Natural killer cell treated with Interleukin-12 subunit alpha and Interleukin-12 subunit beta and Interleukin-15 and Interleukin-18, amount 100 ng/mL, for 72 hours (primary cell): Measurements from ENCODE around the gene ARHGEF33. TPM values are rescaled to one million over a fixed set of nuclear protein-coding genes. Genes with fewer than 3 reads are reported as not detected.

ENCODE experiments used
- ATAC-seq, 2 donors: fragments of 150-1000 bp; cut with Tn5 transposase in 1 of 2; sonication (Bioruptor Pico), chemical (Tn5 transposase) in 1 of 2; 2 replicates each; pipeline ENCODE4 v1.10.0; 2021
- DNase-seq: peaks from one replicate; pipeline ENCODE4 v3.0.0; 2022; ENCODE audit warnings: low spot score
- H3K27ac Mint-ChIP-seq, 2 donors: 1 replicate in 1 of 2; 2 replicates in 1 of 2; pipeline ENCODE4 v1.8.0; 2022; ENCODE audit warnings: mixed read lengths in 2 of 2, mild to moderate bottlenecking in 1 of 2, moderate library complexity in 1 of 2
- H3K27me3 Mint-ChIP-seq, 2 donors: 1 replicate in 1 of 2; 2 replicates in 1 of 2; pipeline ENCODE4 v1.8.0; 2022; ENCODE audit warnings: mixed read lengths in 2 of 2
- H3K36me3 Mint-ChIP-seq: one replicate; pipeline ENCODE4 v1.8.0; 2022; ENCODE audit warnings: mixed read lengths
- H3K4me1 Mint-ChIP-seq, 2 donors: 1 replicate in 1 of 2; 2 replicates in 1 of 2; pipeline ENCODE4 v1.8.0; 2022; ENCODE audit warnings: low read depth in 2 of 2, mixed read lengths in 2 of 2, mild to moderate bottlenecking in 1 of 2
- H3K4me3 Mint-ChIP-seq: one replicate; pipeline ENCODE4 v1.8.0; 2022; ENCODE audit warnings: mixed read lengths
- H3K9me3 Mint-ChIP-seq: 2 replicates; pipeline ENCODE4 v1.8.0; 2022; ENCODE audit warnings: mixed read lengths
- total RNA-seq, 2 donors: library from RNA; stranded (reverse); gene quantifications; one replicate each; pipeline ENCODE4 v1.2.3, GENCODE V29; 2022

The ARHGEF33 gene
- total RNA-seq, 2 donors from 2014 or later = 0.28 TPM; not detected in 1

DNA sequence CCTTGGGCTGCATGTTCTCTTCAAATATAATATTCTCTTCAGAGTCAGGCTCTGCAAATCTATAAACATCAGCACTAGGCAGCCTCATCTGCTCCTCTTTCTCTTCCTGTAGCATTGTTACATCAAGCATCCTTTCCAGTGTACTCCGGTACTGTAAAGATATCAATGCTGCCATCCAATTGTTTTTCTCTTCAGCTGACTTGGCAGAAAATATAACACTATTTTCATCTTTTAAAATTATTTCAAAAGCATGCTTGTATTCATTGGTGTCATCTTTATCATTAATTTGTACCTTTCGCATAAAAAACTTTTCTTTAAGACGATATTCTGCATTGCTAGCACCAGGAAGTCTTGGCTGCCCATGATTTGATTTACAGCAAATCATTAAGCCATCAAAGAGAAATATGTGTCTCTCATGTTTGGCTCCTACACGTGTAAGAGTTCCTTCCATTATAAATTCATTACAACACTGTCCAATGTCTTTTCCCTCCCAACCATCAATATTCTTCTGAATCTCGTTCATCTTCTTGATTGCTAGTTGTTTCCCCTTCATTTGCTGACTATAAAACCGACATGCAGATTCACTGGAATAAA is 133.1 kb downstream of the ARHGEF33 start:
- Mint-ChIP-seq H3K36me3 (peaks cover 4% of the 10 kb centered on the region), H3K4me1 (peaks cover 0 to 3% of the 10 kb centered on the region in 2 donors), H3K27ac (peak overlapping the region in 1 of 2 donors; percentile 19), H3K27me3 (no peaks in the 10 kb centered on the region), H3K4me3 (no peak overlapping the region), H3K9me3 (no peaks in the 10 kb centered on the region)
- no peak for DNase-seq
- ATAC-seq = no peak

DNA sequence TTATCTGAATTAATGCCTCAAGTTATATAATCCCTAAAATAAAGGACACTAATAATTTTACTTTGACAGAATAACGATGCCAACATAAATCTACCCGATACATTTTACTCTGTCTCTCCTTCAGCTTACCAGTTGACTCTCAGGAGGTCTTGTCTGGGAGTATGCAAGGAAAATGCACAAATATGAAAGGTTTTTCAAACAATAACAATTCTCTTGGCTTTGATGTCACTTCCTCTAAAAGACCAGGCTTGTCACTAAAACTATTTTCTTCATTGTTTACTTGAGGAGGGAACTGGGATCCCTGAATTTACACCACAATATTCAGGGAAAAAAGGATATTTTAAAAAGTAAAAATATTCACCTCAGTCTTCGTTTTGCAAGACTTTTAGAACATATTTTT is 134.0 kb downstream of the ARHGEF33 start:
- no peaks in the 10 kb centered on the region for H3K27me3 Mint-ChIP-seq
- ATAC-seq (no peak), DNase-seq (no peak)
- H3K27ac Mint-ChIP-seq = no peak overlapping the region
- H3K4me3 Mint-ChIP-seq = no peak overlapping the region
- H3K36me3 Mint-ChIP-seq = peaks cover 4% of the 10 kb centered on the region
- peaks cover 0 to 3% of the 10 kb centered on the region in 2 donors for H3K4me1 Mint-ChIP-seq
- H3K9me3 Mint-ChIP-seq = no peaks in the 10 kb centered on the region

DNA sequence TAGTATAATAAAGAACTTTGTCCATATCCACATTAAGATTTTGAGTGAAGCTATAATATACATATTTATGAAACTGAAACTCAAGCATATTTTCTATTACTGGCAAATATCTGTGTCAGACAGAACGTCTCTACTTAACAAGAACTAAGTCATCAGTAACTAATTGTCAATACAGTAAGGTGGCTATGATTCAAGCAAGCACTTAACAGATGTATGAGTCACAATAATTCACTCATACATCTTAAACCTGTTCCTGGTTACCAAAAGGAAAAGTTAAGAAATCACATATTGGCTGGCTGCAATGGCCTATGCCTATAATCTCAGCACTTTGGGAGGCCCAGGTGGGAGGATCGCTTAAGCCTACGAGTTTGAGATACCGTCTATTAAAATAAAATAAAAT is 135.2 kb downstream of the ARHGEF33 start:
- Mint-ChIP-seq H3K27me3 (no peaks in the 10 kb centered on the region), H3K27ac (no peak overlapping the region), H3K4me3 (no peak overlapping the region), H3K9me3 (no peaks in the 10 kb centered on the region), H3K4me1 (no peaks in the 10 kb centered on the region), H3K36me3 (peaks cover 4% of the 10 kb centered on the region)
- DNase-seq (no peak), ATAC-seq (no peak)

Other genes with a start within 250 kb of the ARHGEF33 start
- 10 to 100 TPM; 19.9 to 50.0 TPM for gene GALM, start 223.8 kb upstream of the ARHGEF33 start, total RNA-seq
- 100 to 1,000 TPM; 238 to 389 TPM for gene SRSF7, start 138.5 kb upstream of the ARHGEF33 start, total RNA-seq
- gene GEMIN6, start 111.7 kb upstream of the ARHGEF33 start, total RNA-seq = 10 to 100 TPM; 16.4 to 23.1 TPM
- 10 to 100 TPM; 17.5 to 37.7 TPM for gene DHX57, start 13.9 kb upstream of the ARHGEF33 start, total RNA-seq
- 1 to 10 TPM; 6.4 to 6.9 TPM for gene MORN2, start 13.9 kb upstream of the ARHGEF33 start, total RNA-seq
- gene SOS1, start 231.2 kb downstream of the ARHGEF33 start, total RNA-seq = 10 to 100 TPM; 57.9 to 67.1 TPM